Heart left ventricle (tissue), 16 donors: Measurements from ENCODE around the gene CHAT. TPM values are rescaled to one million over a fixed set of nuclear protein-coding genes. Genes with fewer than 3 reads are reported as not detected.

Source experiments
- ATAC-seq, 4 donors: fragments of 200-7000 bp; cut with Tn5 transposase; one replicate each; pipeline ENCODE4 v1.9.1; 2020 to 2022; ENCODE audit warnings: moderate library complexity in 4 of 4, mild to moderate bottlenecking in 3 of 4, moderate number of reproducible peaks in 1 of 4
- DNase-seq, 5 donors: peaks; one replicate each; pipeline ENCODE4 v3.0.0-alpha.2; 2020
- H3K27ac ChIP-seq, 12 donors: fragments of 200-600 bp; sonication (generic) in 4 of 12; one replicate each; pipeline versions ENCODE4 v1.5.0 to v1.8.0; 2016 to 2022; ENCODE audit warnings: mild to moderate bottlenecking in 2 of 12
- H3K27me3 ChIP-seq, 9 donors: fragments of 200-600 bp; sonication (generic) in 2 of 9; one replicate each; pipeline versions ENCODE4 v1.5.1 to v1.8.0; 2016 to 2022; ENCODE audit warnings: mild to moderate bottlenecking in 3 of 9
- H3K36me3 ChIP-seq, 9 donors: fragments of 200-600 bp; sonication (generic) in 2 of 9; one replicate each; pipeline versions ENCODE4 v1.5.0 to v1.8.0; 2018 to 2022; ENCODE audit warnings: mild to moderate bottlenecking in 2 of 9
- H3K4me1 ChIP-seq, 12 donors: fragments of 200-600 bp; sonication (generic) in 4 of 12; one replicate each; pipeline versions ENCODE4 v1.5.0 to v1.8.0; 2016 to 2022; ENCODE audit warnings: mild to moderate bottlenecking in 3 of 12
- H3K4me3 ChIP-seq, 12 donors: fragments of 200-600 bp; sonication (generic) in 4 of 12; one replicate each; pipeline versions ENCODE4 v1.5.0 to v1.8.0; 2017 to 2022; ENCODE audit warnings: mild to moderate bottlenecking in 9 of 12, moderate library complexity in 4 of 12
- H3K9me3 ChIP-seq, 12 donors: fragments of 200-600 bp; sonication (generic) in 4 of 12; one replicate each; pipeline versions ENCODE4 v1.5.0 to v1.8.0; 2016 to 2022; ENCODE audit warnings: mild to moderate bottlenecking in 1 of 12
- POLR2A ChIP-seq, 2 donors: fragments of 450-650 bp; IDR thresholded peaks; one replicate each; pipeline ENCODE4 v1.6.1; 2017; ENCODE audit warnings: antibody characterized with exemption in 2 of 2, mild to moderate bottlenecking in 2 of 2, moderate library complexity in 2 of 2
- WGBS, 4 donors: extraction: QIAGEN DNeasy Blood & Tissue Kit in 2 of 4; methylation state at CpG; one replicate each; pipeline versions ENCODE4 v1.1.5 to v1.1.7; 2013 to 2018; 5-methylcytosine and 5-hydroxymethylcytosine counted together
- intact Hi-C, 10 donors: fragments of 100-400 bp; cut with DNase I; formaldehyde crosslinking; loops; one replicate each; pipeline versions ENCODE4 v1.11.1 to v1.14.2; 2022
- polyA plus RNA-seq, 2 donors: library from polyadenylated mRNA; stranded (reverse); fragments of 200-250 nt; gene quantifications; one replicate each; pipeline ENCODE4 v1.2.3, GENCODE V29; 2013
- total RNA-seq, 9 donors: library from RNA; depleted of rRNA in 2 of 9; stranded (reverse); fragments of >200 nt in 2 of 9; fragmentation: NEBNext Ultra II Directional in 3 of 9; extraction: Animal tissue kit (Norgen Biotek cat#: 25700) in 3 of 9; gene quantifications; one replicate each; pipeline versions ENCODE4 v1.1.0 to v1.2.4, GENCODE V29; 2016 to 2023
- TF ChIP-seq, protein P1 (sequence below), 12 donors: fragments of 200-600 bp; sonication (generic) in 4 of 12; IDR thresholded peaks; one replicate each; pipeline versions ENCODE4 v1.5.0 to v1.8.0; 2018 to 2022; ENCODE audit warnings: antibody characterized with exemption in 12 of 12, mild to moderate bottlenecking in 5 of 12
- donor health status: ischemic (EF 13 %, LVEDD 7.1; RV severe dilation, severe dysfunction).
- donor health status: healthy with polysubstance abuse.
- donor health status: DM: no; HTN: yes; CAD: no.
- donor health status: DM: no; HTN: no; CAD: no.
- donor health status: ischemic (EF 25% LVEDD 6.9; RV normal size, moderate dysfunction).
- donor health status: ischemic (EF 25% LVEDD 5.7; RV mildly dilated, moderate dysfunction).
- donor health status: healthy.
- donor health status: DM: yes; HTN: yes; CAD: no.
- donor health status: ischemic (EF 35%, LVEDD 5.7; RV mildly dilated, moderate dysfunction).
- donor health status: nonischemic (EF 11% LVEDD 7.7; RV severe dilation, severe dysfunction).
- donor health status: DM: yes; HTN: yes; CAD: no.
- donor health status: PGD.
- donor health status: ischemic (EF 29% LVEDD 5.4; RV normal size, mild dysfunction).
- donor health status: nonischemic (EF 23%, LVEDD 6.1; RV moderate dilation, normal function).

CHAT gene
- total and polyA plus RNA-seq, 11 donors = not detected

DNA sequence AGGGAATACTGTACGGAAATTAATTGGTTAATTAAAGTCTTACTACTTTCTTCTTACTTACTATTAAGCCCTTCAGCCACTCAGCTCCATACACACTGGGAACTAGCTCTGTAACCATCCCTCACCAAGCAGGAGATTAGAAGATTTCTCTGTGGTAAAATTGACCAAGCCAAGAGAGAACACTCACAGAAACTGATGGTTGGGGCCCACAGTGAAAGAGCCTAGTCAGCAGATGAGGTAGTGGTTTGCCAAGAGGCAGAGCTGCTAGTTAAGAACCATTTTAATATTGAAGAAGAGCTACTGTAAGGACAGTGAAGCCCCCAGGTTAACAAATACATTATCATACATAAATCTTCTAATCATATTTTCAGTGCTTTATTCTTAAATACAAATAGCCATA, 43.8 kb downstream of the CHAT start:
- H3K4me1 ChIP-seq = no peaks in the 10 kb centered on the region
- no peak for ATAC-seq
- no peak for DNase-seq
- H3K9me3 ChIP-seq = peaks cover 0 to 21% (median 10%) of the 10 kb centered on the region in 12 donors
- H3K27me3 ChIP-seq = peaks cover 0 to 11% (median 0%) of the 10 kb centered on the region in 9 donors
- intact Hi-C loops = no loop called here
- TF ChIP-seq POLR2A (IDR thresholded peaks at IDR 0.05) = no peak
- TF ChIP-seq, protein P1, sequence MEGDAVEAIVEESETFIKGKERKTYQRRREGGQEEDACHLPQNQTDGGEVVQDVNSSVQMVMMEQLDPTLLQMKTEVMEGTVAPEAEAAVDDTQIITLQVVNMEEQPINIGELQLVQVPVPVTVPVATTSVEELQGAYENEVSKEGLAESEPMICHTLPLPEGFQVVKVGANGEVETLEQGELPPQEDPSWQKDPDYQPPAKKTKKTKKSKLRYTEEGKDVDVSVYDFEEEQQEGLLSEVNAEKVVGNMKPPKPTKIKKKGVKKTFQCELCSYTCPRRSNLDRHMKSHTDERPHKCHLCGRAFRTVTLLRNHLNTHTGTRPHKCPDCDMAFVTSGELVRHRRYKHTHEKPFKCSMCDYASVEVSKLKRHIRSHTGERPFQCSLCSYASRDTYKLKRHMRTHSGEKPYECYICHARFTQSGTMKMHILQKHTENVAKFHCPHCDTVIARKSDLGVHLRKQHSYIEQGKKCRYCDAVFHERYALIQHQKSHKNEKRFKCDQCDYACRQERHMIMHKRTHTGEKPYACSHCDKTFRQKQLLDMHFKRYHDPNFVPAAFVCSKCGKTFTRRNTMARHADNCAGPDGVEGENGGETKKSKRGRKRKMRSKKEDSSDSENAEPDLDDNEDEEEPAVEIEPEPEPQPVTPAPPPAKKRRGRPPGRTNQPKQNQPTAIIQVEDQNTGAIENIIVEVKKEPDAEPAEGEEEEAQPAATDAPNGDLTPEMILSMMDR (IDR thresholded peaks at IDR 0.05) = no peak
- no peaks in the 10 kb centered on the region for H3K36me3 ChIP-seq
- 70 to 90% (median 76%) methylated on average over 1 of the region's 1 CpG for WGBS, 4 donors
- H3K4me3 ChIP-seq = no peak overlapping the region
- no peak overlapping the region for H3K27ac ChIP-seq

DNA sequence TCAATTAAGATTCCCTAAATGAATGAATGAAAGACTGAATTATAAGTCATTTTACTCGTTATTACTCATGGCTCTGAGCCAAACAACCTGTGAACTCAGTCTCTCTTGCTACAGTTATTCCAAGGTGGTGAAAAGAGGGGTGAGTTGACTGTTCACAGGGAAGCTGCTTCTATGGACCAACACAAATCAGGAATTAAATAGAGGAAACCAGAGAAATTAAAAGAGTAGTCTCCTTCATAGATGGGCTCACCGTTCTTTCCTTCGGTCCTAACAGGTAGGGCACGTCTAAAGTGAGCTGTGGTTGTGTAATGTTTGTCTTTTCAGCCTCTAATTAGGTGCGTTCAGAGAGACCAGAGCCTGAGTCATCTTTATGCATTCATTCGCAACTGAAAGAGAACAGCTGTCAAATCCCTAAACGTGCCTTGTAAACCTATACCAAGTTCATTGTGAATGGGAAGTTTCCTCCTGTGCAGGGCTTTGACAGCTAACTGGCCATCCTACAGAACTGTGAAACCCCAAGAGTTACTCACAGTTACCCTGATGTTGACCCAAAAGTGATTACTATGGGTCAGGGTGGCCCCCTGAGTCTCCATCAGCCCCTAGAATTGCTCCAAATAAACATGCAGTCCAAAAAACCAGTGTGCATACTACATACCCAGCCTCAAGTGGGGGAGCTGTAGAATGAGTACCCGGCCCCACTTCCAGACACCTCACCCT, 47.5 kb downstream of the CHAT start:
- TF ChIP-seq, protein P1 (IDR thresholded peaks at IDR 0.05) = no peak
- TF ChIP-seq POLR2A (IDR thresholded peaks at IDR 0.05) = no peak
- H3K9me3 ChIP-seq = peaks cover 0 to 21% (median 10%) of the 10 kb centered on the region in 12 donors
- H3K4me3 ChIP-seq = no peak overlapping the region
- no peak overlapping the region for H3K27ac ChIP-seq
- 46 to 55% (median 55%) methylated on average over 8 of the region's 8 CpGs for WGBS, 4 donors
- no peaks in the 10 kb centered on the region for H3K36me3 ChIP-seq
- peaks cover 0 to 6% (median 0%) of the 10 kb centered on the region in 9 donors for H3K27me3 ChIP-seq
- intact Hi-C loops = no loop called here
- no peak for DNase-seq
- ATAC-seq = no peak
- no peaks in the 10 kb centered on the region for H3K4me1 ChIP-seq

DNA sequence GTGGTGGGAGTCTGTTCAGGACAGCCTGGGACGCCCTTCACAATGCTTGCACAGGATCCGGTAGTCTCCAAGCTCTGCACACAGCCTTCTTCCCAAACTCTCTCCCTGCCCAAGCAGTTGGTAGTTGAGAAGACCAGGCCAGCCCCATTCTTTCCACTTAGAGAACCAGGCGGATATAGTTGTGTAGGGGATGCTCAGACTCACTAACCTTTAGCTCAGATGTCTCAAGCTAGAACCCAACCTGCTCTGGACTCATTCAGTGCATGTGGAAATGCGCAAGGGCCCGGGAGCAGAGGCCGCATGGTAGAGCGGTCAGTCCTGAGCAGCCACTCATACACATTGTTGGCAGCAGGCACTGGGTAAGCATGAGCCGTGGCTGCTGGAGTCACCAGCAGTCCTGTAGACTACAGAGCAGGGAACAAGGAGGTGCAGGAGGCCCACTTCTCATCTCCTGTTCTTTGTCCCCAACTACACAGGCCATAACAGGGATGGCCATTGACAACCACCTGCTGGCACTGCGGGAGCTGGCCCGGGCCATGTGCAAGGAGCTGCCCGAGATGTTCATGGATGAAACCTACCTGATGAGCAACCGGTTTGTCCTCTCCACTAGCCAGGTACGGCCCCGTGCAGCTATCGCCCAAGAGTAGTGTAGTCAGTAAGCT, 48.5 kb downstream of the CHAT start:
- TF ChIP-seq POLR2A (IDR thresholded peaks at IDR 0.05) = no peak
- TF ChIP-seq, protein P1 (IDR thresholded peaks at IDR 0.05) = no peak
- DNase-seq (no peak), ATAC-seq (no peak)
- Histone ChIP-seq H3K9me3 (peaks cover 0 to 21% (median 10%) of the 10 kb centered on the region in 12 donors), H3K27me3 (peaks cover 0 to 6% (median 0%) of the 10 kb centered on the region in 9 donors), H3K4me3 (no peak overlapping the region), H3K36me3 (no peaks in the 10 kb centered on the region), H3K4me1 (no peaks in the 10 kb centered on the region), H3K27ac (no peak overlapping the region)
- 85 to 89% (median 86%) methylated on average over 13 to 15 of the region's 15 CpGs for WGBS, 4 donors
- intact Hi-C loops = no loop called here

DNA sequence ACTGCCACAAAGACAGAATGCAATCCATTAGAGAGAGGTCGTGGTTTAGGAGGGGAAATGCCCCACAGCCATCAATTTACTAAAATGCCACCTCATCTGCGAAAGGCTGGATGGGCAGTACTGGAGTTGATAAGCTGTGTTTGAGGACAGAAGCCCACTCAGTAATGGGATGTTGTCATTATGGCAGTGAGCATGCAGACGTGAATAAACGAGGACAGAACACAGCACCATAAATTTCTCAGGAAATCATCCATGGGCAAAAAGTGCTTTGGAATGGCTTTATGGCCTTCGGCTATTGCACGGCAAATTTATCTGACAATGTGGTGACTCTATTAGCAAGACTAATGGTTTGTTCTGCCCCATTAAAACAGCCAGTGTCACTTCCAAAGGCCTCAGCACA, 49.8 kb downstream of the CHAT start:
- ATAC-seq = no peak
- intact Hi-C loops = no loop called here

More for the DNA sequence above, 49.8 kb downstream of the CHAT start:
- Histone ChIP-seq H3K4me3 (no peak overlapping the region), H3K27me3 (peaks cover 0 to 6% (median 0%) of the 10 kb centered on the region in 9 donors), H3K4me1 (no peaks in the 10 kb centered on the region), H3K36me3 (no peaks in the 10 kb centered on the region), H3K27ac (no peak overlapping the region), H3K9me3 (peaks cover 0 to 19% (median 9%) of the 10 kb centered on the region in 12 donors)
- DNase-seq = no peak
- TF ChIP-seq POLR2A (IDR thresholded peaks at IDR 0.05) = no peak
- TF ChIP-seq, protein P1 (IDR thresholded peaks at IDR 0.05) = no peak
- 75 to 88% (median 79%) methylated on average over 6 of the region's 6 CpGs for WGBS, 4 donors
